Fibroblast of mammary gland (primary cell): Measurements from ENCODE around the gene GALNT1.
A peak's percentile ranks its signal among the peaks of the same experiment; 100 is the strongest.

Experiments
- DNase-seq: peaks from one replicate; pipeline ENCODE4 v3.0.0-alpha.2; 2010; ENCODE audit warnings: low read depth
- H3K4me3 ChIP-seq: 2 replicates; pipeline ENCODE4 v1.5.1; 2011; ENCODE audit warnings: low read depth, mild to moderate bottlenecking, low read length, moderate library complexity; ENCODE audit not compliant: control insufficient read depth
- TF ChIP-seq, protein P1 (sequence below): conservative IDR thresholded peaks from 2 replicates; pipeline ENCODE4 v1.5.1; 2011; ENCODE audit warnings: low read depth, low read length, inconsistent platforms; ENCODE audit not compliant: control insufficient read depth, insufficient read depth

GALNT1 gene

DNA sequence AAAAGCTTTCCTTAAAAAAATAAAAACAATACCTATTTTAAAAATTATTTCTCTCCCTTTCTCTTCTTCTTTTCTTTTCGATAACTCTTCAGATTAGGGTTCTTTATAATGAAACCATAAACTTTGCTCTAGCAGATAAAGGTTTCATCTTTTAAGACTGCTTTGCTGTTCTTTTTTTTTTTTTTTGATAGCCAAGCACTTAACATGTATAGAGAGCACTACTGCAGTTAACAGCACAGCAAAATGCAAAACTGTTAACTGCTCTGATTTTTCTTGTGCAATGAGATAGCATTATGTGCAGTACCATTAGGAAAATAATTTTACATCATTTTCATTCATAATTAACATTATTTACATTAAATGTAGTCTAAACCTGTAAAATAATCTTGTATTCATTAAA, 36.3 kb downstream of the GALNT1 start:
- TF ChIP-seq, protein P1, sequence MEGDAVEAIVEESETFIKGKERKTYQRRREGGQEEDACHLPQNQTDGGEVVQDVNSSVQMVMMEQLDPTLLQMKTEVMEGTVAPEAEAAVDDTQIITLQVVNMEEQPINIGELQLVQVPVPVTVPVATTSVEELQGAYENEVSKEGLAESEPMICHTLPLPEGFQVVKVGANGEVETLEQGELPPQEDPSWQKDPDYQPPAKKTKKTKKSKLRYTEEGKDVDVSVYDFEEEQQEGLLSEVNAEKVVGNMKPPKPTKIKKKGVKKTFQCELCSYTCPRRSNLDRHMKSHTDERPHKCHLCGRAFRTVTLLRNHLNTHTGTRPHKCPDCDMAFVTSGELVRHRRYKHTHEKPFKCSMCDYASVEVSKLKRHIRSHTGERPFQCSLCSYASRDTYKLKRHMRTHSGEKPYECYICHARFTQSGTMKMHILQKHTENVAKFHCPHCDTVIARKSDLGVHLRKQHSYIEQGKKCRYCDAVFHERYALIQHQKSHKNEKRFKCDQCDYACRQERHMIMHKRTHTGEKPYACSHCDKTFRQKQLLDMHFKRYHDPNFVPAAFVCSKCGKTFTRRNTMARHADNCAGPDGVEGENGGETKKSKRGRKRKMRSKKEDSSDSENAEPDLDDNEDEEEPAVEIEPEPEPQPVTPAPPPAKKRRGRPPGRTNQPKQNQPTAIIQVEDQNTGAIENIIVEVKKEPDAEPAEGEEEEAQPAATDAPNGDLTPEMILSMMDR: no peak
- H3K4me3 ChIP-seq: no peak overlapping the region
- DNase-seq: no peak

DNA sequence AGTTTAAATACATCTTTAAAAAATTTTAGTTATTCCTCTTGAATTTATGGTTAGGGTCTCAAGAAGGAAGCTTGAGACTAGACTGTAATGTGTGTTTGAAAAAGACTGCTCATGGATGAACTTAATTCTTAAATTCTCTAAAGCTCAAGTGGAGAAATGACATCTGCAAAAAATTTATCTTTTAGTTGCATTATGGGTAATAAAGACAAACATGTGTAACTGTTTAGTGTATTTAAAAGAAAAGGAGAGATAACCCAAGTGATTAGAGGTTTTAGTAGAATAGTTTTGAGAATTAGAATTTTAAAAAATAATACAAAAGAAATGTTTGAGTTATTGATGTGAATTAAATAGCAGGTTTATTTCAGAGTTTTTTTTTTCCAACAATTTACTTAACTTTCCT, 36.7 kb downstream of the GALNT1 start:
- no peak for DNase-seq
- H3K4me3 ChIP-seq: no peak overlapping the region
- TF ChIP-seq, protein P1: no peak

DNA sequence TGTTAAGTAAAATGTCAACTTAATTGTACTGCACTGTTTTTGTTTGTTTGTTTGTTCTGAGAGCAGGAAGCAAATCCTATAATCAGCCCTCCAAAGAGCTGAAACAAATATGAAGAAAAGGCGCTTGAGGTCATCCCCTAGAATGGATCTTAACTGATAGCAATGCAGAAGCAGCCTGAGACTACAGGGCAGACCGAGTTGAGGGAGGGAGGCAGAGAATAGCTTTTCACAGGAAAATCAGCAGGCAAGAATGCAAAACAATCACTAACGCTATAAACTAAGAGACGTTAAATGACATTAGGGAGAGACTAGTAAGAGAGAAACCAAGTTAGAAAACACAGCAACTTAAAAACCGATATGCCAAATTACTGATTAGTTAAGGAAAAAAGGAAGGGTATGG, 37.2 kb downstream of the GALNT1 start:
- TF ChIP-seq, protein P1: no peak
- no peak overlapping the region for H3K4me3 ChIP-seq
- no peak for DNase-seq

DNA sequence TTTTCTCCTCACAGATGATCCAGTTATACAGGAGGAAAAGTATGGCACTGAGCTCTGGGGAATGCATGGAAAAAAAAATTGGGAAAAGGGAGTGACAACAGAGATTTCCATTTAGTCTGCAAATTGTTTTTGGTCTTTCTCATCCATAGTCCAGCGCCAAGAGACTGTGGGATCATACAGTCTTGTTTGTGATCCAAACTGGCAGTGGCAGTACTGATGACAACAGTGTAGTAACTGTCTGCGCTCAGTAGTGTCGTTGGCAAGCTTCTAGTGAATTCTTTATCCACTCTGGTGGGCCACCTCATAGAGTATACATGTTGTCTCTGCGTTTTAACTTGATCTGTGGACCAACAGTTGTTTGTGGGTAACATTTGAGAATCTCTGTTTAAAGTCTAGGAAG, 37.9 kb downstream of the GALNT1 start:
- TF ChIP-seq, protein P1: no peak
- DNase-seq: peak; percentile 24
- H3K4me3 ChIP-seq: no peak overlapping the region

DNA sequence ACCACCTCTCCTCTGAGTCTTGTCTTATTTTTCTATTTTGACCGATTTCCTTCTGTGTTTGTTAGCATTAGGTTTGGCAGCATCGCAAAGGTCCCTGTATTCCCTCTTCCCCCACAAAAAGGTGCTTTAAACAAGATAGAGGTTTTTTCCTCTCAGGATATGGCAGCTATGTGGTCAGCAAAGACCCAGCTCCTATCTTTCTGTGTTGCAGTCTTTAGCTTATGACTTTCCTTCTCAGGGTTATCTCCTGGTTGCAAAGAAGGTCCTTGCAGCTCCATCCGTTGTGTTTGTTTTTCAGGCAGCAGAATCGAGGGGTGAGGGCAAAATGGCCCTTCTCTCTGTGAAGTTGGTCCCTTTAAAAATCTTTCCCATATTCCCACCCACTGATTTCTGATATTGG, 38.4 kb downstream of the GALNT1 start:
- H3K4me3 ChIP-seq: no peak overlapping the region
- no peak for DNase-seq
- TF ChIP-seq, protein P1: no peak

DNA sequence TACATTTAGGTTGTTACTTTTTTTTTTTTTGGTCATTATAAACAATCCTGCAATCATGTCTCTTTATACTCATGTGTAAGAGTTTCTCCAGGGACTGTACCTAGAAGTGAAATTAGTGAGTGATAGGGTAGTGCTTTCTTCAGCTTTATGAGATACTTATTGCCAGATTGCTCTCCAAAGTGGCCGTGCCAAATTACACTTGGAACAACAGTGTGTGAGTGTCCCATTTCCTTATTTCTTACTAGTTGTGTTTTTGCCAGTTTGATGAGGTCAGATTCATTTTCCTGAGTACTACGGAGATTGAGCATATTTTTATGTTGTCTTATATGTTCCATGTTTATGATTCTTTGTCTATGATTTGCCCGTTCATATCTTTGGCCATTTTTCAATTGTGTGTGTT, 39.2 kb downstream of the GALNT1 start:
- no peak overlapping the region for H3K4me3 ChIP-seq
- DNase-seq: peak; percentile 57
- TF ChIP-seq, protein P1: no peak

DNA sequence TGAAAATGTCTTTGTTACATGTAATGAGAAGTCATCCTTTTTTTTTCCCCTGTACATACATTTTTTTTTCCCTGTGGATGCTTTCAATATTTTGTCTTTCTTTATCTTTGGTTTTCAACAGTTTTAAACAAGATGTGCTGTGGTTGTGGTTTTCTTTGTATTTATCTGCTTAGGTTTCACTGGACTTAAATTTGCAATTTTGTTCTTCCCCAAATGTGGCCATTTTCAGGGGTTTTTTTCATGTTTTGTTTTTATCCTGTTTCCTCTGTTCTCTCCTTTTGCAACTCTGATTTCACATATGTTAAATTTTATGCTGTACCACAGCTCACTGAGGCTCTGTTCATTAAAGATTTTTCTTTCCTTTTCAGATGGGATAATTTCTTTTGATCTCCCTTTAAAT, 41.7 kb downstream of the GALNT1 start:
- DNase-seq: no peak
- no peak overlapping the region for H3K4me3 ChIP-seq

More for the DNA sequence above, 41.7 kb downstream of the GALNT1 start:
- TF ChIP-seq, protein P1: no peak
